ENCODE results near the gene BAAT. TPM values are rescaled to one million over a fixed set of nuclear protein-coding genes. Genes with fewer than 3 reads are reported as not detected.

The BAAT gene
- polyA plus RNA-seq, 1 donor (not counting 4 experiments of a cell fraction or from before 2014, with no cell fraction given): 0.14 TPM

DNA sequence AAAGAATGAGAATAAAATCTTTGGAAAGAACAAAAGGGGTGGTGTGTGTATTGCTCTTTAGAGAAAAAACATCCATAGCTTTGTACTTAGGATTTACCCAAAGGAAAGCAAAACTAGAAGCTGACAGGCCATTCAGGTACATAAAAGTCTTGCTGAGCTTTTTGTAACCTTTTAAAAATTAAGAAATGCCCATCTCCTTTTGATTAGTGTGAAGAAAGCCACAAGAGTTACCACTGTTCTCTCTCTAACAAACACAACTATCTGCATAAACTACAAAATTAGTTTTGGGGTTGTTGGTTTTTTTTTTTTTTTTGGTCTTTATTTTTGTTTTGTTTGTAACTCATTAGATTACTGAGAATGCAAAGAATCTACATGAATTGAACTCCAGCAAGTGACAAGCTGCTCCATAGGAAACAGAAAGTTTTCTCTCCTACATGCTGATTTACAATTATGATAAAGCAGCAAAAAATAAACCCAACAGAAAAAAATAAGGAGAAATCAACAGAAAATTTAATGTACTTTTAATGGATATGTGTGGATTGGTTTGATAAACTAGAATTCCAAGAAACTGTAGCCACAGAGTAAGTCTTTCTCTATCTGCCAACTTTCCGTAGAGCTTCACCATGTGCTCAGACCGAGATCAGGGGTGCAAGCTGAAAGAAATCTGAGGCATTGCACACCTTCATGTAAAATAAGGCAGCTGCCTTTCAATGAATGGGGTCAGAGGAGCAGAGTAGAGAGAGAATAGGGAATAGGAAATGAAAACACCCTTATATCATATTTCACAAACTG lies 12.3 kb downstream of the BAAT start:
- H3K4me1 ChIP-seq (ENCODE audit: control insufficient read depth, extremely low read depth, insufficient read depth, low read length): peaks cover 8% of the 10 kb centered on the region
- TF ChIP-seq, protein P1, sequence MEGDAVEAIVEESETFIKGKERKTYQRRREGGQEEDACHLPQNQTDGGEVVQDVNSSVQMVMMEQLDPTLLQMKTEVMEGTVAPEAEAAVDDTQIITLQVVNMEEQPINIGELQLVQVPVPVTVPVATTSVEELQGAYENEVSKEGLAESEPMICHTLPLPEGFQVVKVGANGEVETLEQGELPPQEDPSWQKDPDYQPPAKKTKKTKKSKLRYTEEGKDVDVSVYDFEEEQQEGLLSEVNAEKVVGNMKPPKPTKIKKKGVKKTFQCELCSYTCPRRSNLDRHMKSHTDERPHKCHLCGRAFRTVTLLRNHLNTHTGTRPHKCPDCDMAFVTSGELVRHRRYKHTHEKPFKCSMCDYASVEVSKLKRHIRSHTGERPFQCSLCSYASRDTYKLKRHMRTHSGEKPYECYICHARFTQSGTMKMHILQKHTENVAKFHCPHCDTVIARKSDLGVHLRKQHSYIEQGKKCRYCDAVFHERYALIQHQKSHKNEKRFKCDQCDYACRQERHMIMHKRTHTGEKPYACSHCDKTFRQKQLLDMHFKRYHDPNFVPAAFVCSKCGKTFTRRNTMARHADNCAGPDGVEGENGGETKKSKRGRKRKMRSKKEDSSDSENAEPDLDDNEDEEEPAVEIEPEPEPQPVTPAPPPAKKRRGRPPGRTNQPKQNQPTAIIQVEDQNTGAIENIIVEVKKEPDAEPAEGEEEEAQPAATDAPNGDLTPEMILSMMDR (optimal IDR thresholded peaks at IDR 0.05 in 1 of 3, IDR thresholded peaks at IDR 0.05 in 1 of 3, conservative IDR thresholded peaks at IDR 0.05 in 1 of 3; ENCODE audit: extremely low read depth in 1 of 3, insufficient read depth in 2 of 3, low read length in 3 of 3): no peak
- no peak for TF ChIP-seq EZH2 (IDR thresholded peaks at IDR 0.05; ENCODE audit: low read length)
- no peak overlapping the region for H3K4me2 ChIP-seq (ENCODE audit: control insufficient read depth, extremely low read depth, insufficient read depth, low read depth, low read length)
- H2AFZ ChIP-seq (ENCODE audit: control insufficient read depth, low read length): no peak overlapping the region
- no peak overlapping the region for H3K4me3 ChIP-seq (ENCODE audit: control insufficient read depth in 2 of 3, extremely low read depth in 1 of 3, insufficient read depth in 2 of 3, low read depth in 1 of 3, low read length in 3 of 3)
- DNase-seq (ENCODE audit: low read depth, low spot score): no peak
- no peaks in the 10 kb centered on the region for H3K9me3 ChIP-seq (ENCODE audit: control insufficient read depth, low read depth, low read length)
- no peaks in the 10 kb centered on the region for H3K36me3 ChIP-seq (ENCODE audit: control insufficient read depth in 2 of 2, extremely low read depth in 1 of 2, insufficient read depth in 2 of 2, low read length in 2 of 2)
- no peak overlapping the region for H3K27ac ChIP-seq (ENCODE audit: control insufficient read depth, insufficient read depth, low read length)
- H4K20me1 ChIP-seq (ENCODE audit: control insufficient read depth, extremely low read depth, insufficient read depth, low read length): no peaks in the 10 kb centered on the region
- no peak for FAIRE-seq
- H3K27me3 ChIP-seq (ENCODE audit: control insufficient read depth, extremely low read depth, insufficient read depth, low read length): no peaks in the 10 kb centered on the region
- no peak overlapping the region for H3K9ac ChIP-seq (ENCODE audit: control insufficient read depth, extremely low read depth, insufficient read depth, low read length)
- H3K79me2 ChIP-seq (ENCODE audit: control insufficient read depth, insufficient read depth, low read length): no peaks in the 10 kb centered on the region
- dilution Hi-C loops (cut with MboI; ENCODE audit: extremely low pct_ligation_motif_present, low sequenced_read_pairs): no loop called here
- H3K9me1 ChIP-seq (ENCODE audit: control insufficient read depth, extremely low read depth, insufficient read depth, low read length): no peaks in the 10 kb centered on the region

DNA sequence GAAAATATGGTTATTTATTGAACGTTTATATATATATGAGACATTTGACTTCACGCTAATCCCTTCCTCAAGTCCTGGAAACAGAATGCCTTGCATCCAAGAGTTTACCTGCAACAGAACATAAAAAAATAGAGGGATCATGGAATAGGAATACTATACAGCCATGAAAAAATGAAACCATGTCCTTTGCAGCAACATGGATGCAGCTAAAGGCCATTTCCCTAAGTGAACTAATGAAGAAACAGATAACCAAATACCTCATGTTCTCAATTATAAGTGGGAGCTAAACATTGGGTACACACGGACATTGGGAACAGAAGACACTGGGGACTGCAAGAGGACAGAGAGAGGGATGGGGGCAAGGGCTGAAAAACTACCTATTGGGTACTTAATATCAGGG lies 13.0 kb downstream of the BAAT start:
- Histone ChIP-seq H3K4me1 (ENCODE audit: control insufficient read depth, extremely low read depth, insufficient read depth, low read length) (peaks cover 7% of the 10 kb centered on the region), H2AFZ (ENCODE audit: control insufficient read depth, low read length) (no peak overlapping the region), H3K4me3 (ENCODE audit: control insufficient read depth in 2 of 3, extremely low read depth in 1 of 3, insufficient read depth in 2 of 3, low read depth in 1 of 3, low read length in 3 of 3) (no peak overlapping the region), H3K9me1 (ENCODE audit: control insufficient read depth, extremely low read depth, insufficient read depth, low read length) (no peaks in the 10 kb centered on the region), H4K20me1 (ENCODE audit: control insufficient read depth, extremely low read depth, insufficient read depth, low read length) (no peaks in the 10 kb centered on the region), H3K9ac (ENCODE audit: control insufficient read depth, extremely low read depth, insufficient read depth, low read length) (no peak overlapping the region), H3K4me2 (ENCODE audit: control insufficient read depth, extremely low read depth, insufficient read depth, low read depth, low read length) (no peak overlapping the region), H3K27ac (ENCODE audit: control insufficient read depth, insufficient read depth, low read length) (no peak overlapping the region), H3K79me2 (ENCODE audit: control insufficient read depth, insufficient read depth, low read length) (no peaks in the 10 kb centered on the region), H3K9me3 (ENCODE audit: control insufficient read depth, low read depth, low read length) (no peaks in the 10 kb centered on the region), H3K27me3 (ENCODE audit: control insufficient read depth, extremely low read depth, insufficient read depth, low read length) (no peaks in the 10 kb centered on the region), H3K36me3 (ENCODE audit: control insufficient read depth in 2 of 2, extremely low read depth in 1 of 2, insufficient read depth in 2 of 2, low read length in 2 of 2) (no peaks in the 10 kb centered on the region)
- DNase-seq (ENCODE audit: low read depth, low spot score): no peak
- no peak for FAIRE-seq
- dilution Hi-C loops (cut with MboI; ENCODE audit: extremely low pct_ligation_motif_present, low sequenced_read_pairs): no loop called here
- no peak for TF ChIP-seq EZH2 (IDR thresholded peaks at IDR 0.05; ENCODE audit: low read length)
- TF ChIP-seq, protein P1 (optimal IDR thresholded peaks at IDR 0.05 in 1 of 3, IDR thresholded peaks at IDR 0.05 in 1 of 3, conservative IDR thresholded peaks at IDR 0.05 in 1 of 3; ENCODE audit: extremely low read depth in 1 of 3, insufficient read depth in 2 of 3, low read length in 3 of 3): no peak

All from keratinocyte (primary cell).